HG02938 (cell line): ENCODE data around the gene KIF18B.

Source experiments
- ATAC-seq: cut with Tn5 transposase; IDR thresholded peaks from one replicate; pipeline ENCODE4 v1.9.1; 2021; ENCODE audit warnings: mild to moderate bottlenecking, moderate library complexity; ENCODE audit not compliant: unreplicated experiment

The KIF18B gene

GRCh38 chr17:44941712-44942331 is 5.8 kb downstream of the KIF18B start:
- ATAC-seq: no peak

DNA sequence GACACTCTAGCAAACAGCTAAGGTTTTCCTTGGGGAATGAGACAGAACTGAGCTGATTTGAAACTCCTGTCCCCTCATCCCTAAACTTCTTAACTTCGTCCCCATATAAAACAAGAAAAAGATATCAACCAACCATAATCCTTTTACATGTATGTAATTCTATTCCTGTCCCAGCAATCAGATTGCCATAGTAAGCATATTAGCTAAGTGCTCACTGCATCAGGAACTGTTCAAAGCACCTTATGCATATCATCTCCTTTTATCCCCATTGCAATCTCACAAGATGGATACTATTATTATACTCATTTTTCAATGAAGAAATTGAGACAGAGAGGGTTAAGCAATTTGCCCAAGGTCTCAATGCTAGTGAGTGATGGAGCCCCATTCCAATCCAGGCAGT is 6.8 kb downstream of the KIF18B start:
- ATAC-seq: no peak

DNA sequence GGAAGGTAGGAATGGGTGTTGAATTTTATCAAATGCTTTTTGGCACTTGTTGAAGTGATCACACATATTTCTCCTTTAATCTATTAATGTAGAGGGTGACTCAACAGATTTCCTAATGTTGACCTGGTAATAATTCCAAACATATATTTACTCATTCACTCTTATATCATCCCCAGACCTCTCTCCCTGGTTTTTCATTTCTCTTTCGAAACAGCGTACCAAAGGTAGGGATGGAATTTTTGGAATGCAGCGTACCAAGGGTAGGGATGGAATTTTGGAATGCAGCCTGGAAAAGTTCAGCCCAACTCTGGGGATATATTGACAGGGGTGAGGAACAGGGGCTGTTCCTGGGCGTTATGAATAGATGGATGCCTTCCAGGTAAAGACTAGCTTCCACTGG is 7.3 kb downstream of the KIF18B start:
- no peak for ATAC-seq

- no peak for ATAC-seq
Observed at GRCh38 chr17:44935116-44935515, 12.5 kb downstream of the KIF18B start.

GRCh38 chr17:44934745-44935105 is 12.8 kb downstream of the KIF18B start:
- no peak for ATAC-seq

GRCh38 chr17:44933824-44934744 is 13.5 kb downstream of the KIF18B start:
- ATAC-seq: no peak

GRCh38 chr17:44932787-44933097 is 14.8 kb downstream of the KIF18B start:
- no peak for ATAC-seq

DNA sequence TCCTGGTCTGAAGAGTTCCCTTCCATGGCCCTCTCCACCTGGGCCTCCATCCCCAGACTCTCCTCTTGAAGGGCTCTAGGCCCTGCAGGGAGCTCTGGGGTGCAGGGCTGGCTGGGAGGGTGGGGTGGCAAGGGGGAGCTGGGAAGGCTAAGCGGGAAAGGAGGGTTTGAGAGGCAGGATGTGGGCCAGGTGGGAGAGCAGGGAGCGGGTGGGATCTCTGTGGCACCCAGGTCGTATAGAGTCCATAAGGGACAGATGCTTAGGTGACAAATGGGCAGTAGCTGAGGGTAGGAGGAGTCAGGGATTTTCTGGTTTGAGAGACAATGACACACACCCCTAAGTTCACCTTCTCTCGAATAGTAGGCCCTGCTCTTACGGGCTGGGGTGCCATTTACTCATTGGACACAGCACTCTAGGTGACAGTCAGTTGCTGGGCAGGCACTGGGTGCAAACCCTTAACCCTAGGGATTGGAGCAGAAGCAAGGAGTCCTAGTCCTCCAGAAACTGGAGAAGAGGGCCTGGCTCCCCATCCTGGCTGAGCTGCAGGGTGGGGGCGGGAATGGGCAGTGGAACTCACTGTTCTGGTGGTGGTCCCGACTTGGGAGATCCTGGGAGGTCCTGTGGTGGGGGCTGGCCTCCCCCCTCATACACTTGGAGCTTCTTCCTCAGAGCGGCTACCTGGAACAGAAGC is 15.3 kb downstream of the KIF18B start:
- ATAC-seq: no peak

GRCh38 chr17:44931376-44931775 is 16.2 kb downstream of the KIF18B start:
- ATAC-seq: no peak

- no peak for ATAC-seq
Observed at GRCh38 chr17:44930667-44931066, 16.9 kb downstream of the KIF18B start.

GRCh38 chr17:44928950-44929720 is 18.4 kb downstream of the KIF18B start:
- ATAC-seq: no peak

- ATAC-seq: no peak
Observed at GRCh38 chr17:44928136-44928535, 19.4 kb downstream of the KIF18B start.

GRCh38 chr17:44927696-44928095 is 19.9 kb downstream of the KIF18B start:
- no peak for ATAC-seq

DNA sequence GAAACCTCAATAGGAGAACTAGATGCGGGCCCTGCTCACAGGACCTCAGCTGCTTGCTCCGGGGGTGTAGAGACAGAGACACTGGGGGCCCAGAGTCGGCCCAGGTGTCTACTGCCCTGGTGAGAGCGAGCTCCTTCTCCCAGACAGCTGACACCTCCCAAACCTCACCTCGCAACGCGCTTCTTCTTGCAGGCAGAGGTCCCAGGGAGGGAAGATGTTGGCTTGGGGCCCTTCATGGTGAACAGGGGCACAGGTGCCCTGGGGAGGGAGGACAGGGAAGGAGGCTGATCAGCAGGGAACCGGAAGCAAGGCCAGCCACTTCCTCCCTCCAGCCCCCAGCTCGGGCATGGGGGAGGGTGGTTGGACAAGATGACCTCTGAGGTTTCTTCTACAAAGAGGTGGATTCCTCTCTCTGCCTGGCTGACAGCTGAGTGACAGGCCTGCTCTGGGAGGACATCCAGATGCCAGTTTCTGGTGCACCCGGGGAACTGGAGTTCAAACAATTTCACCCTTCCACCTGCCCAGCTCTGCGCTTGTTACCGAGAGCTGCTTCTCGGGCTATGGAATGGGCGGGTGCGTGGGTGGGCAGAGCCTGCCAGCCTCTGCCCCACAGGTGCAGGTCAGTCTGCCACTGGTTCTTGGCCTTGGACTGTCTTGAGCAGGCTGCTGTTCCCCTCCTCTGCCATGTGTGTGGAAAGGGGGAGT is 20.6 kb downstream of the KIF18B start:
- ATAC-seq: no peak

DNA sequence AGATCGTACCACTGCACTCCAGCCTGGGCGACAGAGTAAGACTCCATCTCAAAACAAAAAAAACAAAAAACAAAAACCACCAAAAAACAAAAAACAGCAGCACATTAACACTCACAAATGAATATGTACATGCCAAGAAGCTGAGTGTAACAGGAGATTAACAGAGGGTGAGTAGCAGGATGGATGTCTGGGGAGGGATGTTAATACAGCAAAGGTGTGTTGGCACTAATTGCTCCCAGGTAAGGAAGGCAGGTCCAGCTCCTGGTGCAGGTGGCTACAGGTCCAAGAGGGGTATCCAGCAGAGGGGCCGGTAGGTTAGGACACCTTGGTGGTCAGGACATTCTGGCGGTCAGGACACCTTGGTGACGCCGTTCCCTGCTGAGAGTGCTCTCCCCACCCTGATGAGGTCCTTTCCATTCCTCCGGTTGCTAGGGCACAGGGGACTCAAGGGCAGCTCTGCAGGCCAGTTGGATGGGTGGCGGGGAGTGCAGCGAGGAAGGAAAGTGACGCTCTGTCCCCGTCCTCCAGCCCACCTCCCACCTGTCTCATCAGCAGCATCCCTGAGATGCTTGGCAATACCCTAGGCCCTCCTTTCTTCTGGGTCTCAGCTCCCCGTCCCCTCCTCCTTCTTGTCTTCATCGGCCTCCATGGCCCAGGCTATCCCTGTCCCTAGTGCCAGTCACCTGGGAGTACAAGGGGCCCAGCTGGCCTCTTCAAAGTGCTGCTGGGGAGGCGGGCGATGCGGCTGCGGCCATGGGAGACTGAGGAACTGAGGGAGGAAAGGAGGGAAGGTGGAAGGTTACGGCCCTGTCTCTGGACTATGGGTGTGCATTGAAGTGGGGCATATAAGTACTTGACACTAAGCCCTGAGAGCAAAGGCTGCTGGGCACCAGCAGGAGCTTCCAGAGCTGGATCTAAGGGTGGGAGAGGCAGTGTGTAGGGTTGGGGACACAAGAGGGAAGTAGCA is 21.6 kb downstream of the KIF18B start:
- no peak for ATAC-seq

DNA sequence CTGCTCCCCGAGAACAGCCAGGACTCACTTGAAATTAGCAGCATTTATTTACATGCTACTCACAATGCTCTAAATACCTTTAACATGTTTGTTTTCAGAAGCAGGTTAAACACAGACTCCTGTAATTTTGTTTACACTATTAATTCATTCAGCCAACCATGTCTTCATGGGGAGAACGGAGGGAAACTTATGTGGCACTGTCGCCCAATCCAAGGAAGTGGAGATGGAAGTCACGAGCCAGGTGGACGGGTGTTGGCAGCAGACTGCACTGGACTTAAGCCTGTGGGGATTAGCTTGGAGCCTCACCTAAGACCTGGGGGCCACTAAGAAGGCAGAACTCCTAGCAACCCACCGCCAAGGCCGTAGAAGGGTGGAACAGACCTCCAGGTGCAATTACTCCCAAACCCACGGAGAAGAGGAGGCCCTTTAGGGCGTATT is 23.4 kb downstream of the KIF18B start:
- ATAC-seq: no peak

DNA sequence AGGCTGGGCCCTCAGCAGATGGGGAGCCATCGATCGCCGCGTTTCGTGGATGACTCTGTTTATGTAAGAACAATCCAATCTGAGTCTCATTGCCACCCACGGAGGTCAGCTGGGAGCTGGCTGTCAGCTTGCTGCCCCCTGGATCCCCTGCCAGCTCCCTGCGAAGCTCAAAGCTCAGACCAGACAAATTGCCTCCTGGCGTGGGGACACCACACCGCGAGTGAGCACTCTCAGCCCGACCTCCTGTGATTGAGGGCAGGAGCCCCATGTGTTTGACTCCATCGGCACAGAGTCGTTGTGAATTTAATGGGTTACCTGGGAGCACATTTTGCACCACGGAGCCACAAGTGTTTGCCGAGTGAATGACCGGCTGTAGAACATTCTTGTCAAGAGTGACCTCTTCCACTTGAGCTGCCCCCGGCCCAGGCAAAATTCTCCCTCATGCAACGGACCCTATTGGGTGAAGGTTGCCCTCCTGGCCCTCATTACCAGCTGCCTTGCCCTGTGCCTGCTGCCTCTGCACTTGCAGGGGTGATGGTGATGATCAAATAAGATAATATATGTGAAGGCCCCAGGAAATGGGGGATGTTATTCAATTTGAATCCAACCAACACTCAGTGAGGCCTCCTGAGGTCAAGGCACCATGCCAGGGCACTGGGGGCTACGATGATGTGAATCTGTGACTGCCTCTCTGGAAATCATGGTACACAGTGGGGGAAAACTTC is 24.7 kb downstream of the KIF18B start:
- no peak for ATAC-seq

DNA sequence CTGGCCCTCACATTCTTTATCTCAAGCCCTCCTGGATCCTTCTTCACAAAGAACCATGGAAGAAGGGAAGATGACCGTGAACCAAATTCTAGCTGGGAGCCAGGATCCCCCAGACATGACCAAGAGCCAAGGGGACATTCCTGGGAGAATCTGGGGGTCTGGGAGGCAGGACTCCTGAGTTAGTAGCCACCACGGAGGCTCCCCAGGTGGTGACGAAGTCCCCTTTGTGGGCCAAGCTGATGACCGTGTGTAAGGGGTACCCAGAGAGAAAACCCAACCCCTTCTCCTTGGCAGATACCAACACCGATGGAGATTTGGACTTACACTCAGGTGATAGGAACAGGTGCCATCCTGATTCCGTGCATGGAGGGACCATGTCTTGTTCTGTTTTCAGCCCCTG is 25.4 kb downstream of the KIF18B start:
- ATAC-seq: no peak
